ENCODE results near the gene ANKRD36.
"Not testable (repeated sequence)": the region's sequence is repeated elsewhere in the genome, so short reads cannot be mapped to it uniquely, and the experiment has no call there.

ANKRD36 gene

DNA sequence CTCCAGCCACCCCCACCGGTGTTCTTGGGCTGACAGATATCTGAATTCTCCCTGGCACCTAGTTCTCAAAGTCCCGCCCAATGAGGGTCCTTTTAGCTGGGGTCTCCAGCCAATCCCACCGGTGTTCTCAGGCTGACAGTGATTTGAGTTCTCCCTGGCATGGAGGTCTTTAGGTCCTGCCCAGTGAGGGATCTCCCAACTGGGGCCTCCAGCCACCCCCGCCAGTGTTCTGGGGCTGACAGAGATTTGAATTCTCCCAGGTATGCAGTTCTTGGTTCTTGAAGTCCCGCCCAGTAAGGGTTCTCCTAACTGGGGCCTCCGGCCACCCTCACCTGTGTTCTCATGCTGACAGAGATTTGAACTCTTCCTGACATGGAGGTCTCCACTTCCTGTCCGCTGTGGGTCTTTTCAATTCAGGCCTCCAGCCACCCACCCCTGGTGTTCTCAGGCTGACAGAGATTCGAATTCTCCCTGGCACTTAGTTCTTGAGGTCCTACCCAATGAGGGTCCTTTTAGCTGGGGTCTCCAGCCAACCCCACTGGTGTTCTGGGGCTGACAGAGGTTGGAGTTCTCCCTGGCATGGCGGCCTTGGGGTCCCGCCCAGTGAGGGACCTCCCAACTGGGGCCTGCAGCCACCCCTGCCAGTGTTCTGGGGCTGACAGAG, 154.6 kb downstream of the ANKRD36 start:
- DNase-seq (ENCODE audit: low read depth): no peak
- H3K4me3 ChIP-seq (ENCODE audit: low read depth, low read length): no peak overlapping the region

DNA sequence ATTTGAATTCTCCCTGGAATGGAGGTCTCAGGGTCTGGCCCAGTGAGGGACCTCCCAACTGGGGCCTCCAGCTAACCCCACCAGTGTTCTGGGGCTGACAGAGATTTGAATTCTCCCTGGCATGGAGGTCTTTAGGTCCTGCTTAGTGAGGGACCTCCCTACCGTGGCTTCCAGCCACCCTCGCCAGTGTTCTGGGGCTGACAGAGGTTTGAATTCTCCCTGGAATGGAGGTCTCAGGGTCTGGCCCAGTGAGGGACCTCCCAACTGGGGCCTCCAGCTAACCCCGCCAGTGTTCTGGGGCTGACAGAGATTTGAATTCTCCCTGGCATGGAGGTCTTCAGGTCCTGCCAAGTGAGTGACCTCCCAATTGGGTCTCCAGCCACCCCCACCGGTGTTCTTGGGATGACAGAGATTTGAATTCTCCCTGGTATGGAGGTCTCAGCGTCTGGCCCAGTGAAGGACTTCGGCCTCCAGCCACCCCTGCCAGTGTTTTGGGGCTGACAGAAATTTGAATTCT, 155.2 kb downstream of the ANKRD36 start:
- not testable (repeated sequence) for H3K4me3 ChIP-seq (ENCODE audit: low read depth, low read length); DNase-seq (ENCODE audit: low read depth)

DNA sequence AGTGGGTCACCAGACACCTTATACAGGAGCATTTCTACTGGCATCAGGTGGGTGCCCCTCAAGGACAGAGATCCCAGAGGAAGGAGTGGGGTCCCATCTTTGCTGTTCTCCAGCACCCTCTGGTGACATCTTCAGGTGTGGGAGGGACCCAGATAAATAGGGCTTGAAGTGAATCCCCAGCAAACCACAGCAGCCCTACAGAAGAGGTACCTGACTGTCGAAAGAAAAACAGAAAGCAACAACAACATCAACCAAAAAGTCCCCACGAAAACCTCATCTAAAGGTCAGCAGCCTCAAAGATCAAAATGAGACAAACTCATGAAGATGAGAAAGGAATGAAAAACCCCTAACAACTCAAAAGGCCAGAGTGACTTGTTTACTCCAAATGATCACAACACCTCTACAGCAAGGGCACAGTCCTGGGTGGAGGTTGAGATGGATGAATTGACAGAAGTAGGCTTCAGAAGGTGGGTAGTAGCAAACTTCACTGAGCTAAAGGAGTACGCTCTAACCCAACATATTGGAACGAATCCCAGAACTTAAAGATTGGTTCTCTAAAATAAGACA, 163.4 kb downstream of the ANKRD36 start:
- not testable (repeated sequence) for DNase-seq (ENCODE audit: low read depth); H3K4me3 ChIP-seq (ENCODE audit: low read depth, low read length)

DNA sequence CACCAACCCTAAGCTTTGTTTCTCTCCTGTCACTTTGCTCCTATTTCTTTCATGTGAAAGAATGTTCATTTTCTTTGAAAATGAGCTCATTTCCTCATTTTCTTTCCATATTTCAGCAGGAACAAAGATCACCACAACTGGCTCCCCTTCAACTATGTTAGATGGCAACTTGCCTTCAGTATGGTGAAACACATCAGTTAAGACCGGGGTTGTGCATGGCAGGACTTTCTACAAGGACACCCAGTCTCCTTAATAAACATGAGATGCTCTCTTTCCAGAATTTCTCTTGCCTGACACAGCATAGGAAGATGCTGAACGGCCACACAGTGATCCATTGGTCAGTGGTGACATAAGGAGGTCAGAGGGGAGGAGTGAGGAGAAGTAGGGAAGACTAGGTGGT, 172.2 kb downstream of the ANKRD36 start:
- H3K4me3 ChIP-seq (ENCODE audit: low read depth, low read length); DNase-seq (ENCODE audit: low read depth): not testable (repeated sequence)

DNA sequence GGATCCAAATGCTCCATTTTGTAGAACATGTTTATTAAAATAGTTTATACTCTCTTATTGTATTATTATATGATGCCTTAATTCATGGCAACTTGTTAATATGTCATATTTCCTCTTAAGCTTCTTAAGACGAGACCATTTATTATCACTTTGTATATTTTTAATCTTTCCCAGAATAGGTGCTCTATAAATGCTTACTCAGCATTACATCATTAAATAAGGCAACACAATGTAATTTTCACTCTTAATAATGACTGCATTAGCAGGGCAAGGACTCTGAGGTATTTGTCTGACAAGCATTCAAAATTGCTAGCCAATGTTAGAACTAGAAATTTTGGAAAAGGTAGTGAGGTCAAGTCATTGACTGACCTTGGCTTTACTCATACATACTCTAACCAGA, 180.7 kb downstream of the ANKRD36 start:
- DNase-seq (ENCODE audit: low read depth); H3K4me3 ChIP-seq (ENCODE audit: low read depth, low read length): not testable (repeated sequence)

Data from skeletal muscle cell (primary cell).